ENCODE measurements around the gene LRRK2.

GRCh38 chr12:40263616-40264409, 39.0 kb downstream of the LRRK2 start:
- TF ChIP-seq POU6F1 (CRISPR knock-in tag; IDR thresholded peaks at IDR 0.05; ENCODE audit: borderline replicate concordance, low read depth), result no peak
- no peak for TF ChIP-seq CREB5 (CRISPR knock-in tag; IDR thresholded peaks at IDR 0.05; ENCODE audit: low read depth)
- TF ChIP-seq ZNF565 (CRISPR knock-in tag; conservative IDR thresholded peaks at IDR 0.05; ENCODE audit: low read depth), result no peak
- TF ChIP-seq CSRNP3 (CRISPR knock-in tag; IDR thresholded peaks at IDR 0.05), result no peak
